NCI-H2227 (cell line): Measurements from ENCODE around the gene NPLOC4.
"Not testable (repeated sequence)": the region's sequence is repeated elsewhere in the genome, so short reads cannot be mapped to it uniquely, and the experiment has no call there.

Experiments
- DNase-seq: peaks from one replicate; lab custom pipeline; 2025; ENCODE audit not compliant: unreplicated experiment; lab: John Stamatoyannopoulos, UW

Gene NPLOC4

GRCh38 chr17:81589612-81590011 lies 47.3 kb downstream of the NPLOC4 start:
- no peak for DNase-seq

GRCh38 chr17:81586096-81586495 lies 50.8 kb downstream of the NPLOC4 start:
- no peak for DNase-seq

- not testable (repeated sequence) for DNase-seq
Measured at GRCh38 chr17:81584771-81585170, 52.1 kb downstream of the NPLOC4 start.

GRCh38 chr17:81583589-81584342 lies 53.1 kb downstream of the NPLOC4 start:
- no peak for DNase-seq

GRCh38 chr17:81582749-81583148 lies 54.2 kb downstream of the NPLOC4 start:
- no peak for DNase-seq

- DNase-seq: no peak
Measured at GRCh38 chr17:81582341-81582740, 54.6 kb downstream of the NPLOC4 start.

GRCh38 chr17:81581758-81582157 lies 55.2 kb downstream of the NPLOC4 start:
- DNase-seq: no peak

GRCh38 chr17:81580481-81580880 lies 56.4 kb downstream of the NPLOC4 start:
- no peak for DNase-seq

GRCh38 chr17:81579821-81580321 lies 57.0 kb downstream of the NPLOC4 start:
- no peak for DNase-seq

- DNase-seq: no peak
Measured at GRCh38 chr17:81579298-81579697, 57.6 kb downstream of the NPLOC4 start.

GRCh38 chr17:81578561-81579225 lies 58.2 kb downstream of the NPLOC4 start:
- DNase-seq: no peak

- no peak for DNase-seq
Measured at GRCh38 chr17:81578038-81578441, 58.9 kb downstream of the NPLOC4 start.

- DNase-seq: peak; percentile 16
Measured at GRCh38 chr17:81577278-81578000, 59.5 kb downstream of the NPLOC4 start.

- DNase-seq: peak; percentile 34
Measured at GRCh38 chr17:81576621-81577277, 60.2 kb downstream of the NPLOC4 start.

- DNase-seq: no peak
Measured at GRCh38 chr17:81575836-81576235, 61.1 kb downstream of the NPLOC4 start.

GRCh38 chr17:81574643-81574956 lies 62.3 kb downstream of the NPLOC4 start:
- no peak for DNase-seq

GRCh38 chr17:81573794-81574642 lies 62.9 kb downstream of the NPLOC4 start:
- no peak for DNase-seq

GRCh38 chr17:81572563-81573168 lies 64.2 kb downstream of the NPLOC4 start:
- no peak for DNase-seq

- no peak for DNase-seq
Measured at GRCh38 chr17:81570964-81571363, 65.9 kb downstream of the NPLOC4 start.

GRCh38 chr17:81569986-81570514 lies 66.9 kb downstream of the NPLOC4 start:
- no peak for DNase-seq
